Prostate gland (tissue), 2 donors: ENCODE measurements around the gene BDH2.

ENCODE experiments used
- CTCF ChIP-seq, 4 experiments: fragments of 200-600 bp in 2 of 4; fragments of 450-650 bp in 2 of 4; sonication (generic) in 2 of 4; IDR thresholded peaks; 1 replicate in 3 of 4; 2 replicates in 1 of 4; pipeline ENCODE4 v1.5.1; 2016 to 2019; ENCODE audit warnings: antibody characterized with exemption in 4 of 4, mild to moderate bottlenecking in 2 of 4, moderate library complexity in 2 of 4
- POLR2A ChIP-seq: fragments of 450-650 bp; IDR thresholded peaks from one replicate; pipeline ENCODE4 v1.6.1; 2016; ENCODE audit warnings: antibody characterized with exemption, mild to moderate bottlenecking
- POLR2AphosphoS5 ChIP-seq: sonication (generic); formaldehyde crosslinking; IDR thresholded peaks from one replicate; pipeline ENCODE4 v1.6.1; 2017; ENCODE audit warnings: antibody characterized with exemption

DNA sequence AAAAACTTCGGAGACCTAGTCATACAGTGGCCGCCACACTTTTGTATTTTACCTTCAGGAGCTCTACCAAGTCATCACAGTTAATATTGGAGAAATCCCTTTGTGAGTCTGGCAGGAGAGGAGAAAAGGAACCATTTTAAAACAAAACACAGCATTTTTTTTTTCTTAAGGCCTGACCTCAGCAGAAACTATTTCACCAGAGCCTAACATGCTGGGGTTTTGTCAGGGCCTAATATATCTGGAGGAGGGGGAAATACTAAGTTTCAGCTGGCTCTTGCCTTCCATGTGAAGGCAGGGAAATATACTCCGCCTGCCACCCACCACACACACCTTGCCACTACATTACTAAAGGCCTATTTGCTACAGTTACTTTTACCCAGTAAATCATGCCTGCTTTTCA, 26.5 kb upstream of the BDH2 start:
- no peak for TF ChIP-seq CTCF (IDR thresholded peaks at IDR 0.05)
- TF ChIP-seq POLR2A, result no peak
- TF ChIP-seq POLR2AphosphoS5, result no peak
